HG03097 (cell line): ENCODE measurements around the gene CTIF.
"Not testable (repeated sequence)": the region's sequence is repeated elsewhere in the genome, so short reads cannot be mapped to it uniquely, and the experiment has no call there.

Experiments used
- ATAC-seq: cut with Tn5 transposase; IDR thresholded peaks from one replicate; pipeline ENCODE4 v1.9.1; 2021; ENCODE audit not compliant: unreplicated experiment, low FRiP score

CTIF gene

GRCh38 chr18:48854780-48855179 lies 315.9 kb downstream of the CTIF start:
- no peak for ATAC-seq

- ATAC-seq: no peak
These were observed 316.9 kb downstream of the CTIF start for GRCh38 chr18:48855422-48856377.

GRCh38 chr18:48857023-48857694 lies 318.3 kb downstream of the CTIF start:
- no peak for ATAC-seq

DNA sequence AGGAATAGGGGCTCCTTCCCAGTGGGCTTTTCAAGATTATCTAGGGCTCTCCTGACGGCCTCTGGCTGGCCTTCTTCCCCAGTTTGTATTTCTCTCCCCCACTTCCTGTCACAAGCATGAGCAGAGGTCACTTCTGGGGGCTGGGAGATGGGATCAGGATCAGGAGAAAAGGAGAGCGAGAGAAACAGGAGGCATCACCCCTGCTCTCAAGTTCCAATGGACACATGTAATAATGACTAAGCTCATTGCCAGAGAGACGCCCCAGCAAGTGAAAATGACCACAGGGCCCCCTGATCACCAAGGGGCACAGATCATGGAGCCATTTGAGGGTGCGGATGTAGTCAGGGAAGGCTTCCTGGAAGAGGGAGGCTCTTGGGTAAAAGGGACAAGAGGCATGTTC lies 319.8 kb downstream of the CTIF start:
- ATAC-seq: no peak

DNA sequence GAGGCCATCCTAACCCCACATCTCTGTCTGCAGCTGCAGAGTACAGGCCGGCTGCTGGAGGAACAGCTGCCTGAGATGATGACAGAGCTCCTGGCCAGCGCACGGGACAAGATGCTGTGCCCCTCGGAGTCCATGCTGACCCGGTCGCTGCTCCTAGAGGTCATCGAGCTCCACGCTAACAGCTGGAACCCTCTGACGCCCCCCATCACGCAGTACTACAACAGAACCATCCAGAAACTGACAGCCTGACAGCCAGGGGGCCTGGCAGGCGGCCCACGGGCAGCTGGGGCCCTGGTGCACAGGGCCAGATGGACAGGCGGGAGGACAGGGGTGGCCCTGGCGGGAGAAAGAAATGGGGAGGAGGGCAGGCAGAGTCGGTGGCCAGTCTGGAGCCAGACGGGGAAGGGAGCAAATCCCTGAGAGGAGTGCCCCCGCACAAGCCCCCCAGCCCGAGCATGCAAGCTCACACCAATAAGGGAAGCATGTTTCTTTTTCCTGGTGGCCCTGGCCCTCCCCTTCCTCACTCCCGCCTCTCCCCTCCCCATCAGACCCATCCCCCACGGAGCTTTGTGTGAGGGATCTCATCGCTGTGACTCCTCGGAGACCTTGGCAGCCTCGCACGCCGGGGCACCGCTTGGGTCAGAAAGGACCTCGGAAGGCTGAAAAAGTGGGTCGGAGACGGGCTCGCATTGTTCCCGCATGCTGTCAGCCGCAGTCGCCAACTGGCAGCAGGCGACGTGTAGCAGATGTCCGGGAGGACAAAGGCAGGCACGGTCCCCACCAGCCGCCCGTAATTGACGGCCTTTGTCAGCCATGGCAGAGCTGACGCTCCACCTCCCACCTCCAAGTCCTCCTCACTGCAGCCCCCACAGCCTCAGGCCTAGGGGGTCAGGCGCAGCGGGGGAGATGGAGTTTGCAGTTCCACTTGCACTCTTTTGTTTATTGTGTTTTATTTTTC lies 320.8 kb downstream of the CTIF start:
- no peak for ATAC-seq

GRCh38 chr18:48860269-48861180 lies 321.7 kb downstream of the CTIF start:
- ATAC-seq: no peak

- ATAC-seq: no peak
These were observed 322.4 kb downstream of the CTIF start for GRCh38 chr18:48861181-48861708.

- no peak for ATAC-seq
These were observed 323.3 kb downstream of the CTIF start for GRCh38 chr18:48862132-48862531.

- no peak for ATAC-seq
These were observed 323.9 kb downstream of the CTIF start for GRCh38 chr18:48862678-48863270.

- no peak for ATAC-seq
These were observed 324.7 kb downstream of the CTIF start for GRCh38 chr18:48863432-48864065.

DNA sequence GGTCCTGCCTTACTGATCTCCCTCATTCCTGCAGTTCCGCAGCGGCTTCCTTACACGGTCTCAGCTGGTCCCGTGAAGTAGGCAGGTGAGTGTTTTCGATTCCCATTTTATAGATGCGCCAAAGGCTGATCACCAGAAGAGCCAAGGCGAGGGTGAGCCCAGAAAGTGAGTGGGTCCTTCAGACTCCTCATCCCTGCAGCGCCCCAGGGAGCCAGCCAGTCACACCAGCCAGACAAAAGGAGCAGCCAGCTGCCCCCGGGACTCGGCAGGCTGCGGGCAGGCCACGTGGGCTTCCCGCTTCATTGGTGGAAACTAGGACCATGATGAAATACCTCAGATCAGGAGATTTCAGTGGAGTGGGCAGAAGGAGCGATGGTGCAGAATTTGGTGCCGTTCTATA lies 326.0 kb downstream of the CTIF start:
- ATAC-seq: no peak

DNA sequence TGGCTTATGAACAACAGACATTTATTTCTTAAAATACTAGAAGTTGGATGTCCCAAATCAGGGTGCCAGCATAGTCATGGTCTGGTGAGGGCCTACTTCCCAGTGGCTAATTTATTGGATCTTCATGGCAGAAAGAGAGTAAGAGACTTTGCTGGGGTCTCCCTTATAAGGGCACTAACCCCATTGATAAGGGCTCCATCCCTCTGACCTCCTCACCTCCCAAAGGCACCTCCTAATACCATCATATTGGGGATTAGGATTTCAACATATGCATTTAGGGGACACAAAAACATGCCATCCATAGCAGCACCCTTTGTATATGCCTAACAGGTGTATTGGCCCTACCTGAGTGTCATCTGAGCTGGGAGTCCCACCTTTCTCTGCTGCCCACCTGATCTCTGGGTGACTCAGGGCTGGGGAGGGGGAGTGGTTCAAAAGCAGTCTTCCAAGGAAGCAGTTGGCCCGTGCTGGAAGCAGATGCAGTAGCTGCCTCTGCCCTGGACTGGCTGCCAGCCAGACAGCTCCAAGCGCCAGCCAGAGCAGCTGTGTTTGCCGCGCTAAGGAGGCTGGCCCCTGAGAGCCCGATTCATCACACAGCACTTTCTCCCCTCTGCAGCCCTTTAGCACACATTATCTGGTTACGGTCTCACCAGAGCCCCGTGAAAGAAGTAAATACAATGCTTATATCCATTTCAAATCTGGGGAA lies 327.4 kb downstream of the CTIF start:
- ATAC-seq: no peak

GRCh38 chr18:48866856-48867255 lies 328.0 kb downstream of the CTIF start:
- no peak for ATAC-seq

DNA sequence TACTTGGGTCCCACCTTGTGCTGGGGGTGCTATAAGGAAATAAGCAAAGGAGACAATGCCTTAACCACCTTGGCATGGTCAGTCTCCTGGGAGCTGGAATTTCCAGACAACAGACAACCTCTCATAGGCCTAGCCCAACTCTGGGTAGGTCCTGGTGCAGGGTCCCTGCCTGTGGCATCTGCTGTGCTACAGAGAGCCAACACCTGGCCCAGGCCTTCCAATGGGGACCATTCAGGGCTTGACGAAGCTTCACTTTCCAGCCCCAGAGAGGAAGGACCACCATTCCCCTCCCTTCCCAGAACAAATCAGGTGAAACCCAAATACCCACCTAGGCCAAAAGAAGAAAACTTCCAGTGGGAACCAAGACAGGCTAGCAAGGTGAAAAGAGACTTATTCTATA lies 329.1 kb downstream of the CTIF start:
- ATAC-seq: no peak

DNA sequence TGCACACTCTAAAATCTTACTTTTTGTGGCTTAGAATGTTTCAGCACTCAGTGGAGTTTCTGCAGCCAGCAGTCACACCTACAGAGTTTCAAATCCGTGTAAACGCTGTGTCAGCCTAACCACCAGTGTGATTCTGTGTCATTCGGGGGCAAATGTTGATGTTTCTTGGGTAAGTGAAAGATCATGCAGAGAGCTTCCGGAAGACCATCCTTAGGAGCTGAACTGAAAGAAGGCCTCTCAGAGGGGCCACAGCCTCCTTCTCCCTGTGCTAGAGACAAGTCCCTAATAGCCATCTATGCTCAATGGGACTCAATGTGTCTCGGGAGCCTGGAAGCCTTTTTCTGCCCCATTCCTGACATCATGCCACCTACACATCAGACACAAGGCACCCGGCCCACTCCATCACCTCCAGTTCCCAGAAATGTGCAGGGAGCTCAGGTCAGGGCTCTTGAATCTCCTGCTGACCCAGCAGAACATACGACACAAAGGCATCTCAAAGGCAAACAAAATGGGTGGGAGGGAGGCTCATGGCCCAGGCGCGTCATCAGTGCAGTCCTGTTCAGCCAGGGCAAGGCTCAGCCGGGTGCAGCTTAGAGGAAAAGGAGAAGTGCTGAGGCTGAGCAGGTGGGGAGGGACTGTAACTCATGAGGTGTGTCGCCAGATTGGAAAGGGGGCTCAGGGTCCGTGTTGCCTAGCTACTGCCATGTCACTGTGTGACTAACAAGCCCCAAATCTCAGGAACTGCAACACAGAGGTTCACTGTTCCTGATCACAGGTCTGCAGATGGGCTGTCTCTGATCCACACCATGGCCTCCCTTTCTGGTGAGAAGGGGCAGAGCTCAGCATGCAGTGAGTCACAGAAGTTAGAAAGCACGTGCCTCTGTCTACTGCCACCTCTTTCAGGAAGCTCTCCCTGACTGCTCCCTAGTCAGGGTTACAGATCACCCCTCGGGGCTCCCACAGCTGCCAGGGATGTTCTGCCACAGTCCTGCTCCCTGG lies 329.9 kb downstream of the CTIF start:
- ATAC-seq: peak; percentile 72

DNA sequence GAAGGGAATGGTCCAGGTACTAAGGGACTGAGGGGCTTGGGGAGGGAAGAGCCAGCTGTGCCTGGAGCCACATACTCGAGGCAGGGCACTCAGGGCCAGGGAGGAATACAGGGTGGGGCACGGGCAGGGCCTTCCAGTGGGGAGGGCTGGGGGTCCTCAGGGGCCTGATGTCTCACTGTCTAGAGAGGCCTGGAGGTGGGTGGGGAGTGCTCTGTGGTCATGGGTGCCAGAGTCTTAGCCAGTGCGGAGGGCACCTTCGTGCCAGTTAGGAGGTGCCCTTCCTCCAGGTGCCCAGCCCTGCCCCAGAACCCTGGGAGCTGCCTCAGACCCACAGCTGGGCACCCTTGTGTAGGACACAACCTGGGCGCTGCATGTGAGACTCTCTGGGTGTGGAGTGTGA lies 330.8 kb downstream of the CTIF start:
- no peak for ATAC-seq

GRCh38 chr18:48870926-48871325 lies 332.1 kb downstream of the CTIF start:
- not testable (repeated sequence) for ATAC-seq
